ENCODE data around the gene RESP18.
"Not testable (repeated sequence)": the region's sequence is repeated elsewhere in the genome, so short reads cannot be mapped to it uniquely, and the experiment has no call there.

Gene RESP18

GRCh38 chr2:219292616-219293015 lies 39.9 kb downstream of the RESP18 start:
- DNase-seq (ENCODE audit: low read depth in 2 of 2, low spot score in 1 of 2), result no peak

- no peak for DNase-seq (ENCODE audit: low read depth in 2 of 2, low spot score in 1 of 2)
Observed at GRCh38 chr2:219291910-219292490, 40.5 kb downstream of the RESP18 start.

GRCh38 chr2:219291394-219291793 lies 41.1 kb downstream of the RESP18 start:
- no peak for DNase-seq (ENCODE audit: low read depth in 2 of 2, low spot score in 1 of 2)

GRCh38 chr2:219290381-219291171 lies 42.0 kb downstream of the RESP18 start:
- no peak for DNase-seq (ENCODE audit: low read depth in 2 of 2, low spot score in 1 of 2)

GRCh38 chr2:219289537-219290361 lies 42.8 kb downstream of the RESP18 start:
- no peak for DNase-seq (ENCODE audit: low read depth in 2 of 2, low spot score in 1 of 2)

- no peak for DNase-seq (ENCODE audit: low read depth in 2 of 2, low spot score in 1 of 2)
Observed at GRCh38 chr2:219289195-219289536, 43.4 kb downstream of the RESP18 start.

- no peak for DNase-seq (ENCODE audit: low read depth in 2 of 2, low spot score in 1 of 2)
Observed at GRCh38 chr2:219287580-219288265, 44.8 kb downstream of the RESP18 start.

GRCh38 chr2:219287116-219287440 lies 45.5 kb downstream of the RESP18 start:
- DNase-seq (ENCODE audit: low read depth in 2 of 2, low spot score in 1 of 2), result not testable (repeated sequence)

GRCh38 chr2:219286436-219287115 lies 46.0 kb downstream of the RESP18 start:
- DNase-seq (ENCODE audit: low read depth in 2 of 2, low spot score in 1 of 2), result no peak

GRCh38 chr2:219285894-219286425 lies 46.6 kb downstream of the RESP18 start:
- DNase-seq (ENCODE audit: low read depth in 2 of 2, low spot score in 1 of 2), result no peak

GRCh38 chr2:219285373-219285735 lies 47.2 kb downstream of the RESP18 start:
- no peak for DNase-seq (ENCODE audit: low read depth in 2 of 2, low spot score in 1 of 2)

GRCh38 chr2:219284501-219285372 lies 47.8 kb downstream of the RESP18 start:
- no peak for DNase-seq (ENCODE audit: low read depth in 2 of 2, low spot score in 1 of 2)

GRCh38 chr2:219282943-219283581 lies 49.5 kb downstream of the RESP18 start:
- no peak for DNase-seq (ENCODE audit: low read depth in 2 of 2, low spot score in 1 of 2)

GRCh38 chr2:219282375-219282774 lies 50.2 kb downstream of the RESP18 start:
- DNase-seq (ENCODE audit: low read depth in 2 of 2, low spot score in 1 of 2), result no peak

GRCh38 chr2:219281588-219281987 lies 51.0 kb downstream of the RESP18 start:
- DNase-seq (ENCODE audit: low read depth in 2 of 2, low spot score in 1 of 2), result no peak

- DNase-seq (ENCODE audit: low read depth in 2 of 2, low spot score in 1 of 2), result no peak
Observed at GRCh38 chr2:219280651-219281050, 51.9 kb downstream of the RESP18 start.

GRCh38 chr2:219279916-219280516 lies 52.5 kb downstream of the RESP18 start:
- no peak for DNase-seq (ENCODE audit: low read depth in 2 of 2, low spot score in 1 of 2)

GRCh38 chr2:219279151-219279915 lies 53.2 kb downstream of the RESP18 start, which contains the start of gene DNAJB2:
Gene DNAJB2 (plus strand): TSS chr2:219279366. CDS start chr2:219279834, 468 bp downstream.
- DNase-seq (ENCODE audit: low read depth in 2 of 2, low spot score in 1 of 2), result peak; percentile 94 to 97

Data from stimulated activated CD8-positive, alpha-beta memory T cell treated with anti-CD3 and anti-CD28 coated beads, Interleukin-4, amount 100 ng/mL, for 1 hour (primary cell).